Sigmoid colon (tissue), 7 donors: ENCODE data around the gene CENPP. TPM values are rescaled to one million over a fixed set of nuclear protein-coding genes. Genes with fewer than 3 reads are reported as not detected.

Experiments used
- DNase-seq: peaks from one replicate; pipeline ENCODE4 v3.0.0-alpha.2; 2019
- H3K27ac ChIP-seq, 4 donors: fragments of 200-600 bp; sonication (generic); one replicate each; pipeline ENCODE4 v1.5.1; 2016 to 2019; ENCODE audit warnings: mild to moderate bottlenecking in 1 of 4
- H3K27me3 ChIP-seq, 3 donors: fragments of 200-600 bp; sonication (generic); one replicate each; pipeline ENCODE4 v1.5.1; 2019; ENCODE audit warnings: mild to moderate bottlenecking in 1 of 3
- H3K36me3 ChIP-seq, 4 donors: fragments of 200-600 bp; sonication (generic); one replicate each; pipeline ENCODE4 v1.5.1; 2016 to 2019
- H3K4me1 ChIP-seq, 4 donors: fragments of 200-600 bp; sonication (generic); one replicate each; pipeline ENCODE4 v1.5.1; 2017 to 2019
- H3K4me3 ChIP-seq, 4 donors: fragments of 200-600 bp; sonication (generic); one replicate each; pipeline ENCODE4 v1.5.1; 2017 to 2019; ENCODE audit warnings: mild to moderate bottlenecking in 2 of 4, moderate library complexity in 1 of 4
- H3K9me3 ChIP-seq, 4 donors: fragments of 200-600 bp in 3 of 4; sonication (generic) in 3 of 4; one replicate each; pipeline versions ENCODE4 v1.5.1 to v1.6.1; 2013 to 2019
- CTCF ChIP-seq, 4 experiments: fragments of 450-650 bp in 3 of 4; fragments of 200-600 bp in 1 of 4; IDR thresholded peaks; one replicate each; pipeline ENCODE4 v1.5.1; 2016 to 2019; ENCODE audit warnings: antibody characterized with exemption in 4 of 4, mild to moderate bottlenecking in 3 of 4, moderate library complexity in 2 of 4
- EP300 ChIP-seq, 4 donors: sonication (generic); formaldehyde crosslinking; IDR thresholded peaks; one replicate each; pipeline ENCODE4 v1.6.1; 2017; ENCODE audit warnings: antibody characterized with exemption in 4 of 4
- POLR2A ChIP-seq, 2 donors: fragments of 450-650 bp; IDR thresholded peaks; one replicate each; pipeline ENCODE4 v1.6.1; 2016; ENCODE audit warnings: antibody characterized with exemption in 2 of 2, mild to moderate bottlenecking in 2 of 2, moderate library complexity in 2 of 2
- POLR2AphosphoS5 ChIP-seq, 4 donors: sonication (generic); formaldehyde crosslinking; IDR thresholded peaks; one replicate each; pipeline ENCODE4 v1.6.1; 2017; ENCODE audit warnings: antibody characterized with exemption in 4 of 4
- WGBS, 2 donors: extraction: QIAGEN DNeasy Blood & Tissue Kit; methylation state at CpG; one replicate each; pipeline ENCODE4 v1.1.7; 2013; 5-methylcytosine and 5-hydroxymethylcytosine counted together
- intact Hi-C: fragments of 100-400 bp; cut with DNase I; formaldehyde crosslinking; loops from one replicate; pipeline ENCODE4 v1.15.1; 2023
- polyA plus RNA-seq, 3 donors: library from polyadenylated mRNA; stranded (reverse); fragments of 200-250 nt; gene quantifications; one replicate each; pipeline ENCODE4 v1.2.3, GENCODE V29; 2013
- small RNA-seq, 3 donors: library from RNA; depleted of rRNA; stranded (forward); fragments of <200 nt; gene quantifications; one replicate each; pipeline ENCODE3, GENCODE V24; 2016
- total RNA-seq, 4 donors: library from RNA; depleted of rRNA; stranded (reverse); fragments of >200 nt; gene quantifications; one replicate each; pipeline ENCODE4 v1.1.0, GENCODE V29; 2016
- donor health status: healthy with polysubstance abuse.
- donor health status: Bipolar disorder and iron deficiency.
- donor health status: healthy.

CENPP gene
- total and polyA plus RNA-seq, 7 donors: 0.60 to 11.9 (median 2.4) TPM

GRCh38 chr9:92668746-92669526 is 343.2 kb downstream of the CENPP start:
- TF ChIP-seq CTCF (IDR thresholded peaks at IDR 0.05) (no peak), POLR2A (IDR thresholded peaks at IDR 0.05) (no peak), EP300 (IDR thresholded peaks at IDR 0.05) (no peak), POLR2AphosphoS5 (IDR thresholded peaks at IDR 0.05) (no peak)
- DNase-seq: no peak
- no peaks in the 10 kb centered on the region for H3K9me3 ChIP-seq
- peaks cover 0 to 4% (median 0%) of the 10 kb centered on the region in 4 donors for H3K36me3 ChIP-seq
- peak overlapping the region; percentile 85 to 94 (median 90) for H3K27ac ChIP-seq
- WGBS, 2 donors: 18 to 22% methylated on average over 14 of the region's 14 CpGs
- peak overlapping the region; percentile 79 to 96 (median 86) for H3K4me3 ChIP-seq
- H3K27me3 ChIP-seq: no peaks in the 10 kb centered on the region
- intact Hi-C loops: no loop called here
- peaks cover 0 to 45% (median 29%) of the 10 kb centered on the region in 4 donors for H3K4me1 ChIP-seq

- TF ChIP-seq POLR2AphosphoS5 (IDR thresholded peaks at IDR 0.05): no peak
- Histone ChIP-seq H3K27me3 (no peaks in the 10 kb centered on the region), H3K36me3 (peaks cover 0 to 4% (median 0%) of the 10 kb centered on the region in 4 donors), H3K27ac (peak overlapping the region; percentile 85 to 94 (median 90)), H3K4me1 (peaks cover 0 to 42% (median 28%) of the 10 kb centered on the region in 4 donors), H3K9me3 (no peaks in the 10 kb centered on the region), H3K4me3 (peak overlapping the region; percentile 79 to 96 (median 86))
- 0% methylated on average over 29 of the region's 29 CpGs for WGBS, 2 donors
- intact Hi-C loops: no loop called here
- no peak for DNase-seq
These were observed 343.8 kb downstream of the CENPP start for GRCh38 chr9:92669527-92669889.

Small RNAs within 50 kb of the gene (small RNA-seq; reads per million reads assigned to genes)
- gene AL157827.1: 0 reads per million in 3 donors
- gene MIR3651: 0 reads per million in 3 donors
- gene MIR4670: 0 reads per million in 3 donors
- gene SNORA84: 0 to 0.65 (median 0.12) reads per million in 3 donors

Other genes starting within 250 kb of the CENPP start
- gene SPTLC1, start 210.5 kb upstream of the CENPP start, total RNA-seq: 10 to 100 TPM; 55.0 to 75.4 (median 67.8) TPM
- 10 to 100 TPM; 10.2 to 47.1 (median 11.1) TPM for gene SPTLC1, start 210.5 kb upstream of the CENPP start, polyA plus RNA-seq
- 10 to 100 TPM; 61.4 to 62.4 (median 62.2) TPM for gene IARS1, start 32.3 kb upstream of the CENPP start, total RNA-seq
- gene IARS1, start 32.3 kb upstream of the CENPP start, polyA plus RNA-seq: 10 to 100 TPM in 2 of 3 donors, 1 to 10 TPM in 1; 9.0 to 45.2 (median 13.6) TPM
- 10 to 100 TPM; 23.9 to 32.1 (median 28.2) TPM for gene NOL8, start 603 bp upstream of the CENPP start, total RNA-seq
- gene NOL8, start 603 bp upstream of the CENPP start, polyA plus RNA-seq: 10 to 100 TPM in 2 of 3 donors, 1 to 10 TPM in 1; 7.9 to 20.4 (median 13.2) TPM
- 10 to 100 TPM; 41.8 to 93.3 (median 59.8) TPM for gene OGN, start 78.6 kb downstream of the CENPP start, total RNA-seq
- 10 to 100 TPM in 1 of 3 donors, 1 to 10 TPM in 2; 1.6 to 10.8 (median 4.4) TPM for gene OGN, start 78.6 kb downstream of the CENPP start, polyA plus RNA-seq
- gene OMD, start 98.5 kb downstream of the CENPP start, total RNA-seq: 10 to 100 TPM in 3 of 4 donors, 1 to 10 TPM in 1; 6.5 to 23.9 (median 16.7) TPM
- 1 to 10 TPM in 2 of 3 donors, not detected in 1; 1.0 to 3.0 TPM for gene OMD, start 98.5 kb downstream of the CENPP start, polyA plus RNA-seq
- 10 to 100 TPM in 3 of 4 donors, 1 to 10 TPM in 1; 9.4 to 96.9 (median 20.2) TPM for gene ASPN, start 156.6 kb downstream of the CENPP start, total RNA-seq
- 1 to 10 TPM; 1.5 to 2.5 (median 1.8) TPM for gene ASPN, start 156.6 kb downstream of the CENPP start, polyA plus RNA-seq
- 10 to 100 TPM in 1 of 4 donors, 1 to 10 TPM in 3; 3.3 to 19.7 (median 7.8) TPM for gene ECM2, start 210.0 kb downstream of the CENPP start, total RNA-seq
- gene ECM2, start 210.0 kb downstream of the CENPP start, polyA plus RNA-seq: 1 to 10 TPM in 2 of 3 donors, not detected in 1; 1.2 to 1.7 TPM